DND-41 (cell line): ENCODE results near the gene PRODH2.

Experiments used
- ATAC-seq: fragments of 200-7000 bp; cut with Tn5 transposase; 3 replicates; pipeline ENCODE4 v1.9.1; 2021; ENCODE audit warnings: low read depth; ENCODE audit not compliant: insufficient read depth
- DNase-seq: peaks from one replicate; pipeline ENCODE4 v3.0.0-alpha.2; 2020
- H2AFZ ChIP-seq: 2 replicates; pipeline ENCODE4 v1.6.0; 2012; ENCODE audit warnings: low read depth, low read length
- H3K27ac ChIP-seq: 2 replicates; pipeline ENCODE4 v1.5.1; 2012; ENCODE audit warnings: low read length, inconsistent platforms
- H3K27me3 ChIP-seq: fragments of 200-600 bp; sonication (generic); 2 replicates; pipeline ENCODE4 v1.6.0; 2012; ENCODE audit warnings: low read length, mild to moderate bottlenecking, inconsistent platforms; ENCODE audit not compliant: insufficient read depth, poor library complexity
- H3K36me3 ChIP-seq: 2 replicates; pipeline ENCODE4 v1.5.1; 2012; ENCODE audit warnings: low read length, inconsistent platforms; ENCODE audit not compliant: insufficient read depth
- H3K4me1 ChIP-seq: 2 replicates; pipeline ENCODE4 v1.5.1; 2012; ENCODE audit warnings: mild to moderate bottlenecking, low read length; ENCODE audit not compliant: insufficient read depth
- H3K4me2 ChIP-seq: 2 replicates; pipeline ENCODE4 v1.6.0; 2012; ENCODE audit warnings: mild to moderate bottlenecking, moderate library complexity, low read length, inconsistent platforms; ENCODE audit not compliant: insufficient read depth
- H3K4me3 ChIP-seq, 2 experiments: fragments of 200-600 bp in 1 of 2; shearing (Covaris generic) in 1 of 2; 2 replicates each; pipeline ENCODE4 v1.5.1; 2012 to 2016; ENCODE audit warnings: inconsistent platforms in 2 of 2, low read length in 2 of 2, mild to moderate bottlenecking in 2 of 2, low read depth in 1 of 2, moderate library complexity in 1 of 2
- H3K79me2 ChIP-seq: 2 replicates; pipeline ENCODE4 v1.6.0; 2012; ENCODE audit warnings: low read length, inconsistent platforms; ENCODE audit not compliant: insufficient read depth
- H3K9ac ChIP-seq: 2 replicates; pipeline ENCODE4 v1.6.0; 2012; ENCODE audit warnings: low read depth, mild to moderate bottlenecking, inconsistent platforms, low read length, moderate library complexity
- H3K9me3 ChIP-seq: 2 replicates; pipeline ENCODE4 v1.5.1; 2012; ENCODE audit warnings: low read length, moderate library complexity, mild to moderate bottlenecking, inconsistent platforms; ENCODE audit not compliant: insufficient read depth, severe bottlenecking
- H4K20me1 ChIP-seq: 2 replicates; pipeline ENCODE4 v1.6.0; 2012; ENCODE audit warnings: low read length; ENCODE audit not compliant: insufficient read depth
- EZH2 ChIP-seq: IDR thresholded peaks from 3 replicates; pipeline ENCODE4 v1.6.1; 2012; ENCODE audit warnings: borderline replicate concordance, low read depth, mild to moderate bottlenecking, moderate library complexity, low read length, inconsistent platforms; ENCODE audit not compliant: severe bottlenecking
- TF ChIP-seq, protein P1 (sequence below): IDR thresholded peaks from 2 replicates; pipeline ENCODE4 v1.5.1; 2012; ENCODE audit warnings: borderline replicate concordance, low read length, moderate library complexity, mild to moderate bottlenecking; ENCODE audit not compliant: poor library complexity, severe bottlenecking; ENCODE audit errors: extremely low read depth

PRODH2 gene

DNA sequence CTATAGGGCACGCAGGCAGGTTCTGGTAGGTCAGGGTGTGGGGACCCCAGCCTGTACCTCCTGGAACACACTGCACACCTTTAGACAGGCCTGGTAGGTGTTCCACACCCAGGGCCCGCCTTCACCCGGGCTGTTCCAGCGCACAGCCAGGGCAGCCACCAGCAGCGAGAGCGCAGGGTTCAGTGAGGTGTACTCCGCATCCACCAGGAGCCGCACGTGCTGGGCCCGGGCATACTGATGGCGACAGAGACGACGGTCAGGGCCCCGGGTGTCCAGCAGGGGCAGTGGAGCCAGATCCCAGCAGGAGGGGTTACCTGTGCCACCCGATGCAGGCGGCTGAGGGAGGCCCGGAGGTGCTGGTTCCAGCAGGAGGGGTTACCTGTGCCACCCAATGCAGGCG is 6.0 kb downstream of the PRODH2 start:
- no peak for ATAC-seq

DNA sequence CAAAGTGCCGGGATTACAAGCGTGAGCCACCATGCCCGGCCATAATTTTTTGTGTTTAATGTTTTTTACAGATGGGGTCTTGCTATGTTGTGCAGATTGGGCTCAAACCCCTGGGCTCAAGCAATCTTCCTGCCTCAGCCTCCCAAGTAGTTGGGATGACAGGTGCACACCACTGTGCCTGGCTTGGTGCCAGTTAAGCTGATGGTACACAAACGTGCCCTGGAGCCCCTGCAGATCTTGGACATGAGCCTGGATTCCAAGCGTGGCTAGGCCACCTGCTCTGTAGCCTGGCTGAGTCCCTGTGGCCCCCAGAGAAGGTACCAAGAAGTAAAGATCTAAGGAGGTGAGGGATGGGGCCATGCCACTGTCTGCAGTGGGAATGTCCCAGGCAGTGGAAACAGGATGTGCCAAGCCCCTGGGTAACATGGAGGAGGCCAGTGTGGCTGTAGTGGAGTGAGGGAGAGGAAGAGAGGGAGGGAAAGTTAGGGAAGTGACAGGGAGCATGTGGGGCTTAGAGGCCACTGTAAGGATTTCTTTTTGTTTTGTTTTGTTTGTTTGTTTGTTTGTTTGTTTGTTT is 7.0 kb downstream of the PRODH2 start:
- no peak overlapping the region for H3K4me2 ChIP-seq
- no peaks in the 10 kb centered on the region for H3K4me1 ChIP-seq
- H3K27me3 ChIP-seq, result no peaks in the 10 kb centered on the region
- no peak for DNase-seq
- no peak overlapping the region for H2AFZ ChIP-seq
- no peak for ATAC-seq
- H3K27ac ChIP-seq, result no peak overlapping the region
- TF ChIP-seq, protein P1, sequence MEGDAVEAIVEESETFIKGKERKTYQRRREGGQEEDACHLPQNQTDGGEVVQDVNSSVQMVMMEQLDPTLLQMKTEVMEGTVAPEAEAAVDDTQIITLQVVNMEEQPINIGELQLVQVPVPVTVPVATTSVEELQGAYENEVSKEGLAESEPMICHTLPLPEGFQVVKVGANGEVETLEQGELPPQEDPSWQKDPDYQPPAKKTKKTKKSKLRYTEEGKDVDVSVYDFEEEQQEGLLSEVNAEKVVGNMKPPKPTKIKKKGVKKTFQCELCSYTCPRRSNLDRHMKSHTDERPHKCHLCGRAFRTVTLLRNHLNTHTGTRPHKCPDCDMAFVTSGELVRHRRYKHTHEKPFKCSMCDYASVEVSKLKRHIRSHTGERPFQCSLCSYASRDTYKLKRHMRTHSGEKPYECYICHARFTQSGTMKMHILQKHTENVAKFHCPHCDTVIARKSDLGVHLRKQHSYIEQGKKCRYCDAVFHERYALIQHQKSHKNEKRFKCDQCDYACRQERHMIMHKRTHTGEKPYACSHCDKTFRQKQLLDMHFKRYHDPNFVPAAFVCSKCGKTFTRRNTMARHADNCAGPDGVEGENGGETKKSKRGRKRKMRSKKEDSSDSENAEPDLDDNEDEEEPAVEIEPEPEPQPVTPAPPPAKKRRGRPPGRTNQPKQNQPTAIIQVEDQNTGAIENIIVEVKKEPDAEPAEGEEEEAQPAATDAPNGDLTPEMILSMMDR, result no peak
- TF ChIP-seq EZH2, result no peak
- H3K36me3 ChIP-seq, result no peaks in the 10 kb centered on the region
- no peaks in the 10 kb centered on the region for H3K79me2 ChIP-seq
- H3K9me3 ChIP-seq, result no peaks in the 10 kb centered on the region
- no peak overlapping the region for H3K4me3 ChIP-seq
- H3K9ac ChIP-seq, result no peak overlapping the region
- H4K20me1 ChIP-seq, result no peaks in the 10 kb centered on the region

More for the DNA sequence above, 6.0 kb downstream of the PRODH2 start:
- TF ChIP-seq, protein P1, result no peak
- no peak for TF ChIP-seq EZH2
- Histone ChIP-seq H3K4me3 (no peak overlapping the region), H3K27ac (no peak overlapping the region), H3K4me2 (no peak overlapping the region), H3K27me3 (no peaks in the 10 kb centered on the region), H3K79me2 (no peaks in the 10 kb centered on the region), H3K9me3 (no peaks in the 10 kb centered on the region), H3K9ac (no peak overlapping the region), H3K4me1 (no peaks in the 10 kb centered on the region), H3K36me3 (no peaks in the 10 kb centered on the region), H4K20me1 (no peaks in the 10 kb centered on the region), H2AFZ (no peak overlapping the region)
- DNase-seq, result no peak

DNA sequence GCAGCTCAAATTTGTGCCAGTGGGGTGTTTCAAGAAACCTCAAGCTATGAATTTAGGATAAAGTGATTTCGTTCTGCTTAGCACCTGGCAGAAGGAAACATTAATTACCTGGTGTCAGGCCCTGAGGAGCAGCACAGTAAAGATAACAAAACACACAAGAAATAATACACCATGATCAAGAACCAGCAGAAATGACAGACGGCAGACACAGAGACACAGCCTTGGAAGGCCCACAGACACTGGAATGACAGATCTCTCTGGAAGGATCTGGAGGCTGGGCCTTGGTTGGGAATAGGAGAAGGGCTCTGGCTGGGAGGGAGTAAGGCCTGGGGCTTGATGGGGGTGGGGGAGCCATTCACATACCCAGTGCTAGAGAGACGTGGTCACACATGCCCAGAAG is 10.8 kb downstream of the PRODH2 start:
- H3K27ac ChIP-seq, result no peak overlapping the region
- no peak overlapping the region for H3K9ac ChIP-seq
- no peak for ATAC-seq
- H3K79me2 ChIP-seq, result no peaks in the 10 kb centered on the region
- no peaks in the 10 kb centered on the region for H3K36me3 ChIP-seq
- no peaks in the 10 kb centered on the region for H3K9me3 ChIP-seq
- H3K4me3 ChIP-seq, result no peak overlapping the region
- no peak overlapping the region for H3K4me2 ChIP-seq
- no peaks in the 10 kb centered on the region for H3K4me1 ChIP-seq
- TF ChIP-seq EZH2, result no peak
- TF ChIP-seq, protein P1, result no peak
- no peaks in the 10 kb centered on the region for H4K20me1 ChIP-seq
- no peaks in the 10 kb centered on the region for H3K27me3 ChIP-seq
- H2AFZ ChIP-seq, result no peak overlapping the region
- no peak for DNase-seq

DNA sequence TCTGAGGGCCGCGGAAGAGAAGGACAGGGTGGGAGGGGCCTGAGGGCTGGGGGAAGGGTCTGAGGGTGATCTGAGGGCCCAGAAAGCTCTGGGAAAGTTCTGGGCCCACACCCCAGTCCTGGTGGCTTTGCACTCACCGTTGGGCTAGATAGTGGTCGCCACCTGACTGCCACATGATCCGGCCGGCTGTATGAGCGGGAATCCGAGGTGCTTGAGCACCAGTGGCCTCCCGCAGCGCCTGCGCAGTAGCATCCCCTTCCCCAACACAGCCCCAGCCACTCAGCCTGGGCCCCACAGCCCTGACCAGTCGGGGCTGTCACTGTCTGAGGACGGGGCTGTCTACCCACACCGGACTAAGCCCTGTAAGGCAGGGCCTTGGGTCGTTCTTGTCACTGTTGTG is 15.0 kb downstream of the PRODH2 start:
- H4K20me1 ChIP-seq, result no peaks in the 10 kb centered on the region
- no peak for ATAC-seq
- H3K27me3 ChIP-seq, result no peaks in the 10 kb centered on the region
- H3K79me2 ChIP-seq, result no peaks in the 10 kb centered on the region
- no peak overlapping the region for H3K27ac ChIP-seq
- no peak overlapping the region for H3K4me3 ChIP-seq
- H3K4me1 ChIP-seq, result no peaks in the 10 kb centered on the region
- no peak for DNase-seq
- no peak for TF ChIP-seq EZH2
- TF ChIP-seq, protein P1, result no peak
- H3K4me2 ChIP-seq, result no peak overlapping the region
- H3K9me3 ChIP-seq, result no peaks in the 10 kb centered on the region
- no peak overlapping the region for H3K9ac ChIP-seq
- H2AFZ ChIP-seq, result no peak overlapping the region
- H3K36me3 ChIP-seq, result no peaks in the 10 kb centered on the region
